ENCODE results near the gene KRT76. TPM values are rescaled to one million over a fixed set of nuclear protein-coding genes. Genes with fewer than 3 reads are reported as not detected.
"Not testable (repeated sequence)": the region's sequence is repeated elsewhere in the genome, so short reads cannot be mapped to it uniquely, and the experiment has no call there.

KRT76 gene
- total RNA-seq, 1 donor, result not detected

DNA sequence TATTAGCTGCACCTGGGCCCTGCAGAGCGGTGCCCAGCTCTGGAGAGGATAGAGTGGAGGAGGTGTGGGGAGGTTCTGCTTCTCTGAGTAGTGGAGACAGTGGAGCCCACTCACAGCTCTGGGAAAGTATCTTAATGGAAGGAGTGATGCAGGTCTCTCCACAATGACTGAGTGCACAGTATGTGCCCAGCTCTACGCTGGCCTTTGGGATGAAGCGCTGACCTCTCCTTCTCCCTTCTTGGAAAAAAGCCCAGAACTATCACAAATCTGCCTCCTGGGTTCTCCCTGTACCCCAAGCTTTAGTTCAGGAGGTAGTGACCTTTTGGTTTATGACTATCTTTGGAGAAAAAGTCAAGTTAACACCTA lies 19.3 kb upstream of the KRT76 start:
- H3K27me3 ChIP-seq (ENCODE audit: insufficient read depth, low read length), result peaks cover 14% of the 10 kb centered on the region
- no peaks in the 10 kb centered on the region for H3K79me2 ChIP-seq (ENCODE audit: insufficient read depth, low read length)
- no peak overlapping the region for H2AFZ ChIP-seq (ENCODE audit: low read length)
- no peaks in the 10 kb centered on the region for H4K20me1 ChIP-seq (ENCODE audit: insufficient read depth, low read length)
- H3K4me1 ChIP-seq (ENCODE audit: insufficient read depth, low read length), result peaks cover 11% of the 10 kb centered on the region
- no peak for DNase-seq (ENCODE audit: insufficient read length, low spot score, missing footprints)
- H3K4me2 ChIP-seq (ENCODE audit: insufficient read depth, low read length), result no peak overlapping the region
- no peaks in the 10 kb centered on the region for H3K9me3 ChIP-seq (ENCODE audit: low read depth, low read length)
- H3K27ac ChIP-seq (ENCODE audit: low read depth, low read length), result no peak overlapping the region
- no peaks in the 10 kb centered on the region for H3K36me3 ChIP-seq (ENCODE audit: insufficient read depth, low read length)
- TF ChIP-seq, protein P1, sequence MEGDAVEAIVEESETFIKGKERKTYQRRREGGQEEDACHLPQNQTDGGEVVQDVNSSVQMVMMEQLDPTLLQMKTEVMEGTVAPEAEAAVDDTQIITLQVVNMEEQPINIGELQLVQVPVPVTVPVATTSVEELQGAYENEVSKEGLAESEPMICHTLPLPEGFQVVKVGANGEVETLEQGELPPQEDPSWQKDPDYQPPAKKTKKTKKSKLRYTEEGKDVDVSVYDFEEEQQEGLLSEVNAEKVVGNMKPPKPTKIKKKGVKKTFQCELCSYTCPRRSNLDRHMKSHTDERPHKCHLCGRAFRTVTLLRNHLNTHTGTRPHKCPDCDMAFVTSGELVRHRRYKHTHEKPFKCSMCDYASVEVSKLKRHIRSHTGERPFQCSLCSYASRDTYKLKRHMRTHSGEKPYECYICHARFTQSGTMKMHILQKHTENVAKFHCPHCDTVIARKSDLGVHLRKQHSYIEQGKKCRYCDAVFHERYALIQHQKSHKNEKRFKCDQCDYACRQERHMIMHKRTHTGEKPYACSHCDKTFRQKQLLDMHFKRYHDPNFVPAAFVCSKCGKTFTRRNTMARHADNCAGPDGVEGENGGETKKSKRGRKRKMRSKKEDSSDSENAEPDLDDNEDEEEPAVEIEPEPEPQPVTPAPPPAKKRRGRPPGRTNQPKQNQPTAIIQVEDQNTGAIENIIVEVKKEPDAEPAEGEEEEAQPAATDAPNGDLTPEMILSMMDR (IDR thresholded peaks at IDR 0.05; ENCODE audit: extremely low read depth, low read depth, low read length), result no peak
- no peak overlapping the region for H3K4me3 ChIP-seq (ENCODE audit: insufficient read depth, low read length)

DNA sequence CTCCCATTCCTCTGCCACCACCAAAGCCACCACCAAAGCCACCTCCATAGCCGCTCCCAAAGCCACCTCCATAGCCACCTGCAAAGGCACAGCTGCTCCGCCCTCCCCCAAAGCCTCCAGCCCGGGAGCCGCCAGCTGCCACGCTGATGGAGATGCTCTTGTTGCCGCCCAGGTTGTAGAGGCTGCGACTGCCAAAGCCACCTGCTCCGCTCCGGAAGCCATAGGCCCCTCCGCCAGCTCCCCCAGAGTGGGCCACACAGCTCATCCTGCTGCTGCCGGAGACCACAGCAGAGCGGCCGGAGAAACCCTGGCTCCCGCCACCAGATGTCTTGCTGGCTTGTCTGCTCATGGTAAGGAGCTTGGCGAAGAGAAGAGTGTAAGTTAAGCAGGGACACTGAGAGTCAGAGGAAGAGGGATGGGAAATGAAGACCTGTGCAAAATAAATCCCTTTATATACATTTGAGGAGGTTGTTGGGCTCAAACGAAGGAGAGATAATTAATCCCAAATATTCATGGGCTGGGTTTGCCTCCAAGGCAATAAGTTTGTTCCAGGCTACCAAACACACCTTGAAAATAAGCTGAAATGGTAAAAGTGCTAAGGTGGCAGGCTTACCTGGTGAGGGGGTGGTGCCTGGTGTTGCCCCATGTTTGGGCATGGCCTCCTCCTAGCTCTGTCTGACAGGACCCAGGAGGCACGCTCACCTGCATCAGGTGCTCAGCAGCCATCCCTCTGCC lies 18.7 kb upstream of the KRT76 start, which contains the start of gene KRT3:
TSS of gene KRT3 (minus strand) at position 424 of the 735 bp plus-strand sequence. CDS start at position 349, 75 bp downstream.
- H3K27me3 ChIP-seq (ENCODE audit: insufficient read depth, low read length), result peaks cover 20% of the 10 kb centered on the region
- no peaks in the 10 kb centered on the region for H4K20me1 ChIP-seq (ENCODE audit: insufficient read depth, low read length)
- H3K79me2 ChIP-seq (ENCODE audit: insufficient read depth, low read length), result no peaks in the 10 kb centered on the region
- H3K4me2 ChIP-seq (ENCODE audit: insufficient read depth, low read length), result no peak within 1 kb of the TSS
- H3K4me1 ChIP-seq (ENCODE audit: insufficient read depth, low read length), result peaks cover 11% of the 10 kb centered on the region
- no peak within 1 kb of the TSS for H2AFZ ChIP-seq (ENCODE audit: low read length)
- H3K9me3 ChIP-seq (ENCODE audit: low read depth, low read length), result no peaks in the 10 kb centered on the region
- no peak within 1 kb of the TSS for H3K27ac ChIP-seq (ENCODE audit: low read depth, low read length)
- TF ChIP-seq, protein P1 (IDR thresholded peaks at IDR 0.05; ENCODE audit: extremely low read depth, low read depth, low read length), result no peak
- H3K36me3 ChIP-seq (ENCODE audit: insufficient read depth, low read length), result no peaks in the 10 kb centered on the region
- no peak within 1 kb of the TSS for H3K4me3 ChIP-seq (ENCODE audit: insufficient read depth, low read length)
- no peak for DNase-seq (ENCODE audit: insufficient read length, low spot score, missing footprints)

DNA sequence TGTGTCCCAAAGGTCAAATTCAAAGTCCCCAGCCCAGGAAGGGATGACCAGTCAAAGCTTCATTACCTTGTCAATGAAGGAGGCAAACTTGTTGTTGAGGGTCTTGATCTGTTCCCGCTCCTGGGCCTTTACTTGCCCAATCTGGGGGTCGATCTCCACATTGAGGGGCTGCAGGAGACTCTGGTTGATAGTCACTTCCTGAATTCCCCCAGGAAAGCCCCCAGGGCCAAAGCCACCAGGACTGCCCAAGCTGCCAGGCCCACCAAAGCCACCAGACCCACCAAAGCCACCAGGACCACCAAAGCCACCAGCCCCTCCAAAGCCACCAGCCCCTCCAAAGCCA lies 18.2 kb upstream of the KRT76 start:
- not testable (repeated sequence) for H3K27ac ChIP-seq (ENCODE audit: low read depth, low read length); H2AFZ ChIP-seq (ENCODE audit: low read length); H3K4me2 ChIP-seq (ENCODE audit: insufficient read depth, low read length)

DNA sequence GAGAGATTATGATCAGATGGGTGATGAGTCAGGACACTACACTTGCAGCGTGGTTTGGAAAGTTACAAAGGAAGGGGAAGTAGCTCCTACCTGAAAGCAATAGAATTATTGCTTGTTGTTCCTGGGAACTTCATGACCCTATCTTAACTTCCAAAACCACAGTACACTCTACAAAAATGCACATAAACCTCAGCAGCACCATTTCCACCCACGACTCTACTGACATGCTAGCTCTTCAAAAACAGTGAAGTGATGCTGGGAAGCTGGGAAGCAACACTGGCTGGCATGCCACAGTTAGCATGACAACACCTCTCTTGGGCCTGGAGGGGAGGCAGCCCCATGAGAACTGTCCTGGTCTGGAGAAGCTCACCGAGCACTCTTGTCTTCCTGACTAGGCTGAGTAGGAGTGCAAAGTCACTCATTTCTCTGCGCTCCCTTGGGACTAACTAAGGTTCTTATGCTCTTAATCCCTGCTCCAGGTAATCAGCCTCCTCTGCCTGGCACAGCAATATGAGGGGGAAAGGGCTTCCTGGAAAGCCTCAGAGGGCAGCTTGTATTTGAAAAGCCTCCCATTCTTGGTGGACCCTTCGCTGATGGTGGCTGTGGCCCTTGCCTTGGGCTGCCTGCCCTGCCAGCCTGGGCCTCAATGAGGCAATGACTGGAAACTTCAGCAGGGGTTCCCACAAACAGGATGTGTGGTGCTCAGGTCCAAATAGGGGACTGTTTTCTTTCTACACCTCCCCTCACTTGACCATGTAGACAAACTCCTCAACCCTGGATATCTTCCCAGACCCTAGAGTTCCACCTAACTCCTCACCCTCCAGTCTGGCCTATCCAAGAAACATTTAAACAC lies 17.6 kb upstream of the KRT76 start:
- no peaks in the 10 kb centered on the region for H3K9me3 ChIP-seq (ENCODE audit: low read depth, low read length)
- DNase-seq (ENCODE audit: insufficient read length, low spot score, missing footprints), result no peak
- peaks cover 11% of the 10 kb centered on the region for H3K4me1 ChIP-seq (ENCODE audit: insufficient read depth, low read length)
- no peak overlapping the region for H3K27ac ChIP-seq (ENCODE audit: low read depth, low read length)
- H2AFZ ChIP-seq (ENCODE audit: low read length), result no peak overlapping the region
- no peak overlapping the region for H3K4me3 ChIP-seq (ENCODE audit: insufficient read depth, low read length)
- H4K20me1 ChIP-seq (ENCODE audit: insufficient read depth, low read length), result no peaks in the 10 kb centered on the region
- H3K36me3 ChIP-seq (ENCODE audit: insufficient read depth, low read length), result no peaks in the 10 kb centered on the region
- no peaks in the 10 kb centered on the region for H3K79me2 ChIP-seq (ENCODE audit: insufficient read depth, low read length)
- H3K4me2 ChIP-seq (ENCODE audit: insufficient read depth, low read length), result no peak overlapping the region
- TF ChIP-seq, protein P1 (IDR thresholded peaks at IDR 0.05; ENCODE audit: extremely low read depth, low read depth, low read length), result no peak
- peaks cover 31% of the 10 kb centered on the region for H3K27me3 ChIP-seq (ENCODE audit: insufficient read depth, low read length)

More for the DNA sequence above, 18.2 kb upstream of the KRT76 start:
- H4K20me1 ChIP-seq (ENCODE audit: insufficient read depth, low read length); H3K36me3 ChIP-seq (ENCODE audit: insufficient read depth, low read length); H3K4me3 ChIP-seq (ENCODE audit: insufficient read depth, low read length); H3K9me3 ChIP-seq (ENCODE audit: low read depth, low read length); H3K79me2 ChIP-seq (ENCODE audit: insufficient read depth, low read length); DNase-seq (ENCODE audit: insufficient read length, low spot score, missing footprints): not testable (repeated sequence)
- H3K27me3 ChIP-seq (ENCODE audit: insufficient read depth, low read length), result peaks cover 25% of the 10 kb centered on the region
- H3K4me1 ChIP-seq (ENCODE audit: insufficient read depth, low read length), result peaks cover 11% of the 10 kb centered on the region

Data from osteoblast (primary cell).